ENCODE results near the gene TTC13.

DNA sequence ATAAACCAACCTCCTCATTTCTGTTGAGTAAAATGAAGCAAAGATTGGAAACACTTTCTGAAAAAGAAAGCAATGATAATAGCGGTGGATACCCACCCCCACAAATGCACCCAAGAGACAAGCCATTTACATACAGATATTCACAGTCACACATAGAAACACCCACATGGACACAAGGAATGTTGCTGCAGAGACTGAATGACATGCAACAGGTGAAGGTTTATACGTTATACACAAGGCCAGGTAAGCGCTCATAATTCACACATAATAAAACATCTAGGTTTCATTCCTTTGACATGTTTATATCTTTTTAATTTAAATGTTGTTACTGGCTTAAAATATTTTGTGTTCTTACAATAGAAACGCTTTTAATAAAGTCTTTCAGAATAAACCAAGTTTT is 21.5 kb upstream of the TTC13 start:
- TF ChIP-seq, protein P1, sequence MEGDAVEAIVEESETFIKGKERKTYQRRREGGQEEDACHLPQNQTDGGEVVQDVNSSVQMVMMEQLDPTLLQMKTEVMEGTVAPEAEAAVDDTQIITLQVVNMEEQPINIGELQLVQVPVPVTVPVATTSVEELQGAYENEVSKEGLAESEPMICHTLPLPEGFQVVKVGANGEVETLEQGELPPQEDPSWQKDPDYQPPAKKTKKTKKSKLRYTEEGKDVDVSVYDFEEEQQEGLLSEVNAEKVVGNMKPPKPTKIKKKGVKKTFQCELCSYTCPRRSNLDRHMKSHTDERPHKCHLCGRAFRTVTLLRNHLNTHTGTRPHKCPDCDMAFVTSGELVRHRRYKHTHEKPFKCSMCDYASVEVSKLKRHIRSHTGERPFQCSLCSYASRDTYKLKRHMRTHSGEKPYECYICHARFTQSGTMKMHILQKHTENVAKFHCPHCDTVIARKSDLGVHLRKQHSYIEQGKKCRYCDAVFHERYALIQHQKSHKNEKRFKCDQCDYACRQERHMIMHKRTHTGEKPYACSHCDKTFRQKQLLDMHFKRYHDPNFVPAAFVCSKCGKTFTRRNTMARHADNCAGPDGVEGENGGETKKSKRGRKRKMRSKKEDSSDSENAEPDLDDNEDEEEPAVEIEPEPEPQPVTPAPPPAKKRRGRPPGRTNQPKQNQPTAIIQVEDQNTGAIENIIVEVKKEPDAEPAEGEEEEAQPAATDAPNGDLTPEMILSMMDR (IDR thresholded peaks at IDR 0.05) = no peak
- no peak for TF ChIP-seq EZH2 (IDR thresholded peaks at IDR 0.05)
